ENCODE data around the gene CEACAM20.
"Not testable (repeated sequence)": the region's sequence is repeated elsewhere in the genome, so short reads cannot be mapped to it uniquely, and the experiment has no call there.

Gene CEACAM20

GRCh38 chr19:44468730-44469129, 60.7 kb downstream of the CEACAM20 start:
- DNase-seq = not testable (repeated sequence)

- DNase-seq = not testable (repeated sequence)
Observed at GRCh38 chr19:44462600-44463286, 66.7 kb downstream of the CEACAM20 start.
